Measurements from ENCODE around the gene KSR2. TPM values are rescaled to one million over a fixed set of nuclear protein-coding genes. Genes with fewer than 3 reads are reported as not detected.

Gene KSR2
- total RNA-seq, 1 experiment from 2014 or later, result 1.3 TPM

GRCh38 chr12:117528538-117528937 lies 440.3 kb downstream of the KSR2 start:
- Histone ChIP-seq H4K20me1 (ENCODE audit: control insufficient read depth, insufficient read depth, insufficient read length) (no peaks in the 10 kb centered on the region), H3K18ac (ENCODE audit: insufficient read length, low read depth, low read length) (no peak overlapping the region), H2BK5ac (ENCODE audit: insufficient read length, low read length) (no peak overlapping the region), H3K23me2 (ENCODE audit: insufficient read length, low read depth, low read length, poor library complexity, severe bottlenecking) (no peaks in the 10 kb centered on the region), H2BK120ac (ENCODE audit: low read depth, low read length, poor library complexity, severe bottlenecking) (no peak overlapping the region), H3K9ac (ENCODE audit: extremely low read depth, insufficient read length, low read length) (no peak overlapping the region), H3K9me3 (ENCODE audit: control insufficient read depth, low read depth, low read length) (no peaks in the 10 kb centered on the region), H3K56ac (ENCODE audit: insufficient read length, low read depth, low read length) (no peak overlapping the region), H3K4me1 (ENCODE audit: insufficient read depth, low read length) (no peaks in the 10 kb centered on the region), H4K8ac (replicated peaks; ENCODE audit: insufficient read length, low read depth, low read length) (no peak overlapping the region), H2AK5ac (ENCODE audit: insufficient read length, low read length) (no peak overlapping the region), H3K79me2 (ENCODE audit: insufficient read depth, low read length) (no peaks in the 10 kb centered on the region), H3K27ac (ENCODE audit: insufficient read length, low read depth, low read length) (no peak overlapping the region), H3K14ac (ENCODE audit: insufficient read depth, low read length) (no peak overlapping the region), H3K79me1 (ENCODE audit: insufficient read depth, low read depth, low read length, poor library complexity, severe bottlenecking) (no peaks in the 10 kb centered on the region), H3K4me2 (ENCODE audit: insufficient read depth, insufficient read length, low read length) (no peak overlapping the region), H3K4ac (ENCODE audit: low read depth, low read length) (no peak overlapping the region), H2BK12ac (ENCODE audit: insufficient read length, low read depth, low read length) (no peak overlapping the region), H2AFZ (ENCODE audit: low read length) (no peak overlapping the region), H4K91ac (ENCODE audit: insufficient read length, low read depth, low read length) (no peak overlapping the region), H3T11ph (ENCODE audit: low read length) (no peak overlapping the region), H2BK15ac (ENCODE audit: low read depth, low read length) (no peak overlapping the region), H3K23ac (ENCODE audit: insufficient read length, low read depth, low read length) (no peak overlapping the region), H3K27me3 (ENCODE audit: insufficient read depth, low read length) (no peaks in the 10 kb centered on the region), H2BK20ac (ENCODE audit: low read depth, low read length, poor library complexity, severe bottlenecking) (no peak overlapping the region), H4K5ac (ENCODE audit: insufficient read length, low read depth, low read length) (no peak overlapping the region)
- no peaks in the 10 kb centered on the region; a peak in 2 of 4 replicates for H3K4me1 Mint-ChIP-seq
- peaks cover 7% of the 10 kb centered on the region for H3K27me3 Mint-ChIP-seq (ENCODE audit: low read depth)
- H3K27ac Mint-ChIP-seq, result no peak overlapping the region
- no CpG with 5 or more reads among the region's 7 CpGs for WGBS (ENCODE audit: extremely low coverage, insufficient read length, low lambda C conversion rate)
- H3K36me3 Mint-ChIP-seq (ENCODE audit: insufficient read depth in 1 of 3, low read depth in 3 of 3), result no peaks in the 10 kb centered on the region
- TF ChIP-seq CTCF (conservative IDR thresholded peaks at IDR 0.05), result no peak
- H3K4me3 Mint-ChIP-seq, result no peak overlapping the region
- no peaks in the 10 kb centered on the region for H3K9me3 Mint-ChIP-seq
- DNase-seq, result no peak

Data from H9 (cell line).